Activated T-helper 2 cell treated with anti-CD3 and anti-CD28 coated beads, Interferon-gamma antibody, Interleukin-2, Interleukin-4, amounts not matched to agents 10 μg/mL and 5 μg/mL and 100 μg/mL, durations not matched to agents 14 hours and 24 hours and 36 hours (primary cell): ENCODE data around the gene SAT1. TPM values are rescaled to one million over a fixed set of nuclear protein-coding genes. Genes with fewer than 3 reads are reported as not detected.

ENCODE experiments used
- DNase-seq: peaks from one replicate; pipeline ENCODE4 v3.0.0; 2021; ENCODE audit warnings: low spot score
- H3K27ac Mint-ChIP-seq: one replicate; pipeline ENCODE4 v1.8.0; 2021; ENCODE audit warnings: mixed read lengths
- H3K27me3 Mint-ChIP-seq: one replicate; pipeline ENCODE4 v1.8.0; 2021; ENCODE audit warnings: low read depth, mixed read lengths
- H3K36me3 Mint-ChIP-seq: one replicate; pipeline ENCODE4 v1.8.0; 2021; ENCODE audit warnings: low read depth, mixed read lengths
- H3K4me1 Mint-ChIP-seq: one replicate; pipeline ENCODE4 v1.8.0; 2021; ENCODE audit warnings: low read depth, mixed read lengths
- H3K4me3 Mint-ChIP-seq: one replicate; pipeline ENCODE4 v1.8.0; 2021; ENCODE audit warnings: low read depth, mild to moderate bottlenecking, moderate library complexity, mixed read lengths
- H3K9me3 Mint-ChIP-seq: one replicate; pipeline ENCODE4 v1.8.0; 2021; ENCODE audit warnings: mixed read lengths
- intact Hi-C: fragments of 100-400 bp; cut with micrococcal nuclease; formaldehyde crosslinking; loops from one replicate; pipeline ENCODE4 v1.15.1; 2023
- total RNA-seq: library from RNA; stranded (reverse); gene quantifications from 2 replicates; pipeline ENCODE4 v1.2.3, GENCODE V29; 2022

SAT1 gene
- total RNA-seq, 1 donor from 2014 or later, result 76.7 TPM

DNA sequence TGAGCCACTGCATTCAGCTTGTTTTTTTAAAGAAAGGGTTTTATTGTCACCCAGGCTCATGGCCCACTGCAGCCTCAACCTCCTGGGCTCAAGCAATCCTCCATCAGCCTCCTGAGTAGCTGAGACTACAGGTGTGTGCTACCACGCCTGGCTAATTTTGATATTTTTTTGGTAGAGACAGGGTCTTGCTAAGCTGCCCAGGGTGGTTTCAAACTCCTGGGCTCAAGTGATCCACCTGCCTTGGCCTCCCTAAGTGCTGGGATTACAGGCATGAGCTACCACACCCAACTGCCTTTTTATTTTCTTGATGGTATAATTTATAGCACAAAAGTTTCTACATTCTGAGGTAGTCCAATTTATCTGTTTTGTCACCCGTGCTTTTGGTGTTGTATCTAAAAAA, 38.9 kb downstream of the SAT1 start:
- peaks cover 5% of the 10 kb centered on the region for H3K4me1 Mint-ChIP-seq

DNA sequence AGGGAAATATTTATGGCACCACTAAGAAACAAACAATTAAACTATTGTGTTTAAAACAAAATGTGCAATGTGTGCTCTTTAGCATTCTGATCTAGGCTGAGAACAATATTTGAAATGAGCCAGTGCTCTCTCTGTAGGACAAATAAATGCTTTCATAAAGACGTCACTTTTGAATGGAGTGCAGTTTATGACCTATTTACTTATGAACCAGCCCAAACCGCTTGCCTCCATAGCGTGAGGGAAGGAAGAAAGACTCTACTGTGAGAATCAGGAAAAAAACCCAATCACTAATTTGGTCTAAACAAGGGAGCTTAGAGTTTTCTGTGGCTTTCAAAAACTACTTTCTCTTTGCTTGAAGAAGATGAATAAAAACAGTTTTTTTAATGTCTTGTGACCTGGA, 39.4 kb downstream of the SAT1 start:
- Mint-ChIP-seq H3K27me3 (no peaks in the 10 kb centered on the region), H3K27ac (no peak overlapping the region), H3K4me3 (no peak overlapping the region), H3K9me3 (no peaks in the 10 kb centered on the region), H3K36me3 (no peaks in the 10 kb centered on the region), H3K4me1 (peaks cover 5% of the 10 kb centered on the region)
- intact Hi-C loops, result no loop called here
- DNase-seq, result no peak

More for the DNA sequence above, 38.9 kb downstream of the SAT1 start:
- no peaks in the 10 kb centered on the region for H3K36me3 Mint-ChIP-seq
- intact Hi-C loops, result no loop called here
- no peak overlapping the region for H3K27ac Mint-ChIP-seq
- no peaks in the 10 kb centered on the region for H3K9me3 Mint-ChIP-seq
- H3K4me3 Mint-ChIP-seq, result no peak overlapping the region
- no peaks in the 10 kb centered on the region for H3K27me3 Mint-ChIP-seq
- no peak for DNase-seq

DNA sequence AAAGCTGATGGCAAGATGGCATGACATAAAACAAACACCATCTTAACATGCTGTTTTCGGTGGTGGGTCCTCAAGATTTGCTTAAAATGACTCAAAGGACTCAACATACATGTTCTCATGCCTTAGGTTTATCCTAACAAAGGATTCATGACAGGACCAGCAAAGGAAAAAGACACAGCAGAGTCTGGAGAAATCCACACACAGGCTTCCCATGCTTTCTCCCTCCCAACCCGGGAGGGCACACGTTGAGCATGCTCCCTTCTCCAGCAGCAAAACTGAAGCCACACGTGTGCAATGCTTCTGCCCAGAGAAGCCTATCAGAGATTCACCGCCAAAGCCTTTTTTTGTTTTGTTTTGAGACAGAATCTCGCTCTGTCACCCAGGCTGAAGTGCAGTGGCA, 39.9 kb downstream of the SAT1 start:
- Mint-ChIP-seq H3K4me1 (peaks cover 5% of the 10 kb centered on the region), H3K9me3 (no peaks in the 10 kb centered on the region), H3K36me3 (no peaks in the 10 kb centered on the region), H3K4me3 (no peak overlapping the region), H3K27ac (no peak overlapping the region), H3K27me3 (no peaks in the 10 kb centered on the region)
- intact Hi-C loops, result no loop called here
- no peak for DNase-seq

DNA sequence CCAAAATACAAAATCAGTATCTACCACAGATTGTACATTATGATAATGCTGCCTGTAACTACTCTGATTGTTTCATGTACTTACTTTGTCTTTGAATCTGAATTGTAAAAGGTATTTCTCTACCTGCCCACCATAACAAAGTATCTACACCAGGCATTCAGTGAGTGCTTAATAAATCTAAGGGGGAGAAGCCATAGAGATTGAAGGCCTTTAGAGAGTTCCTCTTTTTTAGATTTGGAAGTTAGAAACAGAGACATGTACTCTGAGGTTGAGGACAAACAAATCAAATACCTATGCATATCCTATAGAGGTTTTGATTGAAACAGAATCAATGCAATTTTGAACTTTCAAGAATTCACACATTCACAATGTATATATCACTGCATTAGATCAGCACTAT, 42.7 kb downstream of the SAT1 start:
- no peak overlapping the region for H3K27ac Mint-ChIP-seq
- peaks cover 3% of the 10 kb centered on the region for H3K4me1 Mint-ChIP-seq
- no peaks in the 10 kb centered on the region for H3K36me3 Mint-ChIP-seq
- no peak overlapping the region for H3K4me3 Mint-ChIP-seq
- H3K27me3 Mint-ChIP-seq, result no peaks in the 10 kb centered on the region
- DNase-seq, result no peak
- intact Hi-C loops, result no loop called here
- no peaks in the 10 kb centered on the region for H3K9me3 Mint-ChIP-seq

DNA sequence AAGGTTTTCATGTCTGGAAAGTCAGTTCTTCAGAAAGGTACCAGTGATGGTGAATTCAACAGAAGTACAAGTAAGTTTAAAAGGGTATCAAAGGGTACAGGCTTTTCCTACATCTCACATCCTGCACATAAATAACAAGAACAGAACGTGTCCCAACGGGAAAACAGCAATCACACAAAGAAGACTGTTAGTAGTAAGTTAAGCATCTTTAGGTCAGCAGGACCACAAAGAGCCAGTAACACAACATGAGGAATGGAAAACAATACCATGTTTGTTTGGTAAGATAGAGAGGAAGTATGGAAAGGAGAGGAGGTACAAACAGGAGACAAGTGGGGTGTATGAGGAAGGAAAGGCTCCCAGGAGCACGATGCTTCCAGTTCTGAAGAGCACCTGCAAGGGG, 43.2 kb downstream of the SAT1 start:
- H3K27me3 Mint-ChIP-seq, result no peaks in the 10 kb centered on the region
- no peak overlapping the region for H3K27ac Mint-ChIP-seq
- intact Hi-C loops, result no loop called here
- H3K9me3 Mint-ChIP-seq, result no peaks in the 10 kb centered on the region
- DNase-seq, result no peak
- peaks cover 3% of the 10 kb centered on the region for H3K4me1 Mint-ChIP-seq
- H3K36me3 Mint-ChIP-seq, result no peaks in the 10 kb centered on the region
- H3K4me3 Mint-ChIP-seq, result no peak overlapping the region

DNA sequence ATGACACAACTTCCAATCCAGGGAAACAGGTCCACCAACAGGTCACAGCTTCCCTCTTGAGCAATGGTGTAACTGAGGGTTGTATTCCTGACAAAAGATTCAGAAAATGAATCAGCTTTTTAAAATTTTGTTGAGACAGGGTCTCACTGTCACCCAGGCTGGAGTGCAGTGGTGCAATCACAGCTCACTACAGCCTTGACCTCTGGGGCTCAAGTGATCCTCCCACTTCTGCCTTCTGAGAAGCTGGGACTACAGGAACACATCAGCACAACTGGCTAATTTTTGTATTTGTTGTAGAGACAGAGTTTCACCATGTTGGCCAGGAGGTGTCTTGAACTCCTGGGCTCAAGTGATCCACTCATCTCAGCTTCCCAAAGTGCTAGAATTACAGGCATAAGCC, 43.7 kb downstream of the SAT1 start:
- intact Hi-C loops, result no loop called here
- Mint-ChIP-seq H3K4me1 (peaks cover 3% of the 10 kb centered on the region), H3K27me3 (no peaks in the 10 kb centered on the region), H3K27ac (no peak overlapping the region), H3K4me3 (no peak overlapping the region), H3K36me3 (no peaks in the 10 kb centered on the region), H3K9me3 (no peaks in the 10 kb centered on the region)
- DNase-seq, result no peak

DNA sequence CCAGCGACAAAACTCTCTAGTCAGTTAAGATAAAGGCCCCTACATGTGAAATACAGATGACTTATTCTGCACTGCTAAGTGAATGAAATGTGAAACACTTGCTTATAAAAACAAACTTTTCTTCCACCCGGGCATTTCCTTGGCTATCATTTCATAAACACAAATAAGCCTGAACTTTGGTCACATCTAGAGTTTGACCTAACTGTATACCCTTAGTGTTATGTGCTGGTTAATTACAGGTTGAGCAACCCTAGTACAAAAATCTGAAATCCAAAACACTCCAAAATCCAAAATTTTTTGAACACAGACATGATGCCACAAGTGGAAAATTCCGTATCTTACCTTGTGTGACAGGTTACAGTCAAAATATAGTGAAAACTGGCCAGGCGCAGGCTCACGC, 45.9 kb downstream of the SAT1 start:
- no peak overlapping the region for H3K4me3 Mint-ChIP-seq
- H3K36me3 Mint-ChIP-seq, result no peaks in the 10 kb centered on the region
- H3K27ac Mint-ChIP-seq, result no peak overlapping the region
- H3K4me1 Mint-ChIP-seq, result peaks cover 2% of the 10 kb centered on the region
- DNase-seq, result no peak
- intact Hi-C loops, result no loop called here
- H3K27me3 Mint-ChIP-seq, result no peaks in the 10 kb centered on the region
- H3K9me3 Mint-ChIP-seq, result no peaks in the 10 kb centered on the region

DNA sequence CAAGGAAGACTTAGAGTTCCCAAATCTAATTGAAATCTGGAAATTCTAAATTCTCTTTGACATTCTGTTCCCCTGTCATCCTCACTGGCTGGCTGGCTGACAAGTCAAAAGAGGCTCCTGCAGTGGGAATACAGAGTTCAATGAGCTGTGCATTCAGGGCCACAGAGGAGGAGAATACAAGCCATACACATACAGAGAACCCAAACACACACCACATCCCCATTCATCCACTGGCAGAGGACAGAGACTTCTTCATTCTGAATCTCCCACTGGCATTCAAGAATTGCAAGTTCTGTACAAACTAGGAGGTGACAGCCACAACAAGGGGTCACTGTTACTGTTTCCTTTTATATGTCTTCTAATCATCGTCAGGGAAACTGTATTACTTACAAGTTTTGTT, 49.7 kb downstream of the SAT1 start:
- H3K27me3 Mint-ChIP-seq, result no peaks in the 10 kb centered on the region

More for the DNA sequence above, 49.7 kb downstream of the SAT1 start:
- no peak for DNase-seq
- intact Hi-C loops, result no loop called here
- Mint-ChIP-seq H3K27ac (no peak overlapping the region), H3K4me1 (no peaks in the 10 kb centered on the region), H3K36me3 (no peaks in the 10 kb centered on the region), H3K4me3 (no peak overlapping the region), H3K9me3 (no peaks in the 10 kb centered on the region)

Other genes with a start within 250 kb of the SAT1 start
- gene PRDX4, start 115.7 kb upstream of the SAT1 start, total RNA-seq, result 59.0 and 68.0 TPM in 2 replicates
- 75.2 and 76.0 TPM in 2 replicates for gene ACOT9, start 39.9 kb upstream of the SAT1 start, total RNA-seq
- 21.9 and 22.4 TPM in 2 replicates for gene APOO, start 124.8 kb downstream of the SAT1 start, total RNA-seq
- 0.21 TPM in 1 of 2 replicates, not detected in the other for gene CXorf58, start 124.8 kb downstream of the SAT1 start, total RNA-seq
- gene KLHL15, start 244.0 kb downstream of the SAT1 start, total RNA-seq, result 10.3 and 11.3 TPM in 2 replicates